Endothelial cell of umbilical vein (primary cell): Measurements from ENCODE around the gene SRCAP. TPM values are rescaled to one million over a fixed set of nuclear protein-coding genes. Genes with fewer than 3 reads are reported as not detected.

Experiments used
- BruUV-seq: library from RNA; stranded (reverse); fragments of 400-500 nt; replicated peaks from 2 replicates; lab custom pipeline; 2021; lab: Mats Ljungman, UMichigan
- CTCF ChIA-PET: fragments of 300-600, 350-600 bp; sonication (Branson Sonifier 250); formaldehyde crosslinking; loops from one replicate; lab custom pipeline; 2021; ENCODE audit warnings: antibody characterized with exemption, inconsistent platforms; lab: Charles Lee
- POLR2A ChIA-PET: fragments of 300-600, 350-600 bp; sonication (Branson Sonifier 250); formaldehyde crosslinking; loops from one replicate; lab custom pipeline; 2021; ENCODE audit warnings: antibody characterized with exemption, inconsistent platforms; lab: Charles Lee
- DNase-seq: peaks from one replicate; pipeline ENCODE4 v3.0.0-alpha.2; 2011; ENCODE audit warnings: low read depth, low spot score
- FAIRE-seq: peaks from 2 replicates; lab custom pipeline; 2011; peaks lifted over from hg19 to GRCh38; lab: Jason Lieb, UNC
- H2AFZ ChIP-seq: 2 replicates; pipeline ENCODE4 v1.6.0; 2012; ENCODE audit warnings: low read depth, low read length, control low read depth, inconsistent platforms
- H3K27ac ChIP-seq: 2 replicates; pipeline ENCODE4 v1.5.1; 2011; ENCODE audit warnings: low read depth, mild to moderate bottlenecking, control low read depth, low read length, moderate library complexity; ENCODE audit not compliant: insufficient read depth
- H3K27me3 ChIP-seq, 2 experiments: 2 replicates each; pipeline versions ENCODE4 v1.6.0 to v1.6.1; 2011; ENCODE audit warnings: low read length in 2 of 2, mixed read lengths in 1 of 2; ENCODE audit not compliant: control insufficient read depth in 2 of 2, insufficient read depth in 2 of 2
- H3K36me3 ChIP-seq, 2 experiments: 2 replicates in 1 of 2; 3 replicates in 1 of 2; pipeline ENCODE4 v1.5.1; 2011; ENCODE audit warnings: low read length in 2 of 2, mild to moderate bottlenecking in 1 of 2, moderate library complexity in 1 of 2; ENCODE audit not compliant: control insufficient read depth in 2 of 2, insufficient read depth in 2 of 2; ENCODE audit errors: extremely low read depth in 1 of 2
- H3K4me1 ChIP-seq: 3 replicates; pipeline ENCODE4 v1.5.1; 2011; ENCODE audit warnings: mild to moderate bottlenecking, low read length; ENCODE audit not compliant: control insufficient read depth, insufficient read depth; ENCODE audit errors: extremely low read depth
- H3K4me2 ChIP-seq: 2 replicates; pipeline ENCODE4 v1.6.1; 2011; ENCODE audit warnings: low read length, control low read depth, mixed read lengths; ENCODE audit not compliant: insufficient read depth
- H3K4me3 ChIP-seq, 3 experiments: fragments of 200-600 bp in 1 of 3; sonication (generic), shearing (Covaris generic) in 1 of 3; replicated peaks in 1 of 3; 2 replicates each; pipeline ENCODE4 v1.5.1; 2011 to 2016; ENCODE audit warnings: control low read depth in 3 of 3, low read length in 3 of 3, mild to moderate bottlenecking in 2 of 3, inconsistent platforms in 1 of 3, low read depth in 1 of 3, moderate library complexity in 1 of 3; ENCODE audit not compliant: insufficient read depth in 1 of 3
- H3K79me2 ChIP-seq: 2 replicates; pipeline ENCODE4 v1.6.0; 2012; ENCODE audit warnings: low read length, inconsistent platforms; ENCODE audit not compliant: control insufficient read depth, insufficient read depth
- H3K9ac ChIP-seq: replicated peaks from 2 replicates; pipeline ENCODE3; 2011; ENCODE audit warnings: low read length, control low read depth; ENCODE audit not compliant: insufficient read depth; ENCODE audit errors: extremely low read depth
- H3K9me1 ChIP-seq: replicated peaks from 3 replicates; pipeline ENCODE4 v1.6.0; 2011; ENCODE audit warnings: mild to moderate bottlenecking, low read length; ENCODE audit not compliant: control insufficient read depth, insufficient read depth; ENCODE audit errors: extremely low read depth
- H3K9me3 ChIP-seq: replicated peaks from 2 replicates; pipeline ENCODE4 v1.5.1; 2012; ENCODE audit warnings: low read length, inconsistent platforms; ENCODE audit not compliant: control insufficient read depth, insufficient read depth
- H4K20me1 ChIP-seq: replicated peaks from 2 replicates; pipeline ENCODE3; 2011; ENCODE audit warnings: mild to moderate bottlenecking, low read length; ENCODE audit not compliant: control insufficient read depth, insufficient read depth; ENCODE audit errors: extremely low read depth
- CTCF ChIP-seq, 2 donors: IDR thresholded peaks; 1 replicate in 1 of 2; 2 replicates in 1 of 2; pipeline ENCODE4 v1.5.1; 2011; ENCODE audit warnings: low read length in 2 of 2, mild to moderate bottlenecking in 2 of 2, moderate library complexity in 2 of 2, control low read depth in 1 of 2, inconsistent platforms in 1 of 2, low read depth in 1 of 2; ENCODE audit not compliant: insufficient read depth in 1 of 2; ENCODE audit errors: extremely low read depth in 1 of 2
- EZH2 ChIP-seq: IDR thresholded peaks from 2 replicates; pipeline ENCODE4 v1.6.1; 2012; ENCODE audit warnings: borderline replicate concordance, low read depth, mild to moderate bottlenecking, moderate library complexity, low read length, inconsistent platforms; ENCODE audit not compliant: severe bottlenecking
- GATA2 ChIP-seq: IDR thresholded peaks from 2 replicates; pipeline ENCODE4 v1.7.0; 2011; ENCODE audit warnings: low read depth, mild to moderate bottlenecking, moderate library complexity, mixed read lengths, low read length; ENCODE audit not compliant: insufficient read length, insufficient read depth
- MYC ChIP-seq: IDR thresholded peaks from one replicate; pipeline ENCODE4 v1.6.1; 2011; ENCODE audit warnings: mild to moderate bottlenecking, low read depth, low read length
- POLR2A ChIP-seq: IDR thresholded peaks from 2 replicates; pipeline ENCODE4 v1.6.1; 2012; ENCODE audit warnings: low read depth, mild to moderate bottlenecking, control low read depth, low read length
- POLR2AphosphoS5 ChIP-seq: IDR thresholded peaks from 2 replicates; pipeline ENCODE4 v1.6.1; 2012; ENCODE audit warnings: low read depth, mild to moderate bottlenecking, control low read depth, low read length, moderate library complexity; ENCODE audit not compliant: insufficient read depth
- dilution Hi-C: fragments of 300-500 bp; cut with MboI; formaldehyde crosslinking; loops from one replicate; pipeline ENCODE4 v1.15.0; 2019; ENCODE audit warnings: low sequenced_read_pairs; ENCODE audit not compliant: extremely low pct_ligation_motif_present
- intact Hi-C: fragments of 100-400 bp; cut with micrococcal nuclease; formaldehyde crosslinking; loops from one replicate; pipeline ENCODE4 v1.10.0; 2022
- polyA plus RNA-seq, 4 experiments: library from polyadenylated mRNA; depleted of rRNA in 3 of 4; stranded (reverse) in 3 of 4; unstranded in 1 of 4; fragments of >200 nt; gene quantifications; 2 replicates each; pipeline versions ENCODE4 v1.2.1 to v1.2.3, GENCODE V29; 2011 to 2012; ENCODE audit warnings: missing spikeins in 1 of 4
- total RNA-seq: library from RNA; stranded (reverse); gene quantifications from 2 replicates; pipeline ENCODE4 v1.2.3, GENCODE V29; 2021

The SRCAP gene
- total and polyA plus RNA-seq, 2 donors (not counting 3 experiments of a cell fraction or from before 2014, with no cell fraction given), result 11.0 to 77.7 TPM

GRCh38 chr16:30658731-30659506, 40.1 kb upstream of the SRCAP start:
- ChIA-PET POLR2A (interaction anchor here (0.9 to 1.2 kb wide), 4 partner anchors 9 to 146 kb away, joined by 3 to 5 read pairs (median 4); partner anchors contain the start of gene SRCAP), CTCF (interaction anchor here (1.0 to 2.5 kb wide), 8 partner anchors 9 to 229 kb away, joined by 3 to 26 read pairs (median 6); partner anchors contain the start of genes DCTPP1 and PRR14)
- Histone ChIP-seq H3K27me3 (no peaks in the 10 kb centered on the region), H3K79me2 (peaks cover 43% of the 10 kb centered on the region), H3K4me1 (peaks cover 21% of the 10 kb centered on the region), H3K36me3 (peaks cover 17 to 44% of the 10 kb centered on the region in 2 experiments), H3K4me3 (peak overlapping the region; percentile 40 to 90 (median 59)), H3K9me3 (no peaks in the 10 kb centered on the region), H3K27ac (peak overlapping the region; percentile 96), H4K20me1 (no peaks in the 10 kb centered on the region), H2AFZ (peak overlapping the region; percentile 23), H3K9me1 (no peaks in the 10 kb centered on the region), H3K4me2 (peak overlapping the region; percentile 4), H3K9ac (peak overlapping the region; percentile 98)
- dilution Hi-C loops, result no loop called here
- FAIRE-seq (no peak), DNase-seq (no peak)
- BruUV-seq, result TSS peak; percentile 76
- intact Hi-C loops, result loop anchor here (1.0 to 10.0 kb wide), 10 partner anchors 9 to 594 kb away; partner anchors contain the start of genes ALDOA, FBXL19, PRR14 and TBC1D10B
- TF ChIP-seq POLR2AphosphoS5 (peak; percentile 45), GATA2 (no peak), CTCF (IDR thresholded peaks at IDR 0.05; ENCODE audit: extremely low read depth in 1 of 2, insufficient read depth in 1 of 2, low read depth in 1 of 2, low read length in 2 of 2) (peak in 1 of 2 donors; percentile 14), MYC (no peak), EZH2 (no peak), POLR2A (peak; percentile 38)
